Caco-2 (cell line): ENCODE measurements around the gene ADAT2. TPM values are rescaled to one million over a fixed set of nuclear protein-coding genes. Genes with fewer than 3 reads are reported as not detected.

Experiments used
- BruUV-seq: library from RNA; stranded (reverse); fragments of 400-500 nt; replicated peaks from 2 replicates; lab custom pipeline; 2021; lab: Mats Ljungman, UMichigan
- CTCF ChIA-PET: fragments of 300-600 bp; sonication (Branson Sonifier 250); formaldehyde crosslinking; loops from one replicate; lab custom pipeline; 2022; ENCODE audit warnings: antibody characterized with exemption; lab: Charles Lee
- POLR2A ChIA-PET: fragments of 300-600 bp; sonication (Branson Sonifier 250); formaldehyde crosslinking; loops from one replicate; lab custom pipeline; 2022; ENCODE audit warnings: antibody characterized with exemption; lab: Charles Lee
- DNase-seq, 2 experiments: peaks; one replicate each; pipeline versions ENCODE4 v3.0.0 to v3.0.0-alpha.2; 2020 to 2022
- H3K27me3 ChIP-seq: replicated peaks from 2 replicates; pipeline ENCODE4 v1.6.0; 2011; ENCODE audit warnings: low read length; ENCODE audit not compliant: control insufficient read depth, insufficient read depth
- H3K36me3 ChIP-seq: 2 replicates; pipeline ENCODE4 v1.5.1; 2011; ENCODE audit warnings: low read length; ENCODE audit not compliant: control insufficient read depth, insufficient read depth
- H3K4me1 ChIP-seq: fragments of 250-450 bp; sonication (Bioruptor Pico); 2 replicates; pipeline ENCODE4 v1.5.1; 2020; ENCODE audit warnings: mild to moderate bottlenecking
- H3K4me3 ChIP-seq: 2 replicates; pipeline ENCODE4 v1.5.1; 2011; ENCODE audit warnings: low read depth, mild to moderate bottlenecking, control low read depth, low read length
- H3K9me3 ChIP-seq: fragments of 250-450 bp; sonication (Bioruptor Pico); 2 replicates; pipeline ENCODE4 v1.5.1; 2020; ENCODE audit warnings: mild to moderate bottlenecking, moderate library complexity
- H3K27ac Mint-ChIP-seq: one replicate; pipeline ENCODE4 v1.8.0; 2022; ENCODE audit warnings: mixed read lengths; ENCODE audit not compliant: unreplicated experiment
- H3K27me3 Mint-ChIP-seq: one replicate; pipeline ENCODE4 v1.8.0; 2022; ENCODE audit warnings: mixed read lengths; ENCODE audit not compliant: insufficient read depth, unreplicated experiment
- H3K36me3 Mint-ChIP-seq: one replicate; pipeline ENCODE4 v1.8.0; 2022; ENCODE audit warnings: mild to moderate bottlenecking, mixed read lengths; ENCODE audit not compliant: insufficient read depth, unreplicated experiment
- H3K4me1 Mint-ChIP-seq: one replicate; pipeline ENCODE4 v1.8.0; 2022; ENCODE audit warnings: low read depth, mixed read lengths; ENCODE audit not compliant: unreplicated experiment
- H3K4me3 Mint-ChIP-seq: one replicate; pipeline ENCODE4 v1.8.0; 2022; ENCODE audit warnings: mild to moderate bottlenecking, moderate library complexity, mixed read lengths; ENCODE audit not compliant: unreplicated experiment
- H3K9me3 Mint-ChIP-seq: one replicate; pipeline ENCODE4 v1.8.0; 2022; ENCODE audit warnings: mixed read lengths; ENCODE audit not compliant: unreplicated experiment
- CTCF ChIP-seq, 2 experiments: fragments of 200-600 bp in 1 of 2; IDR thresholded peaks; 1 replicate in 1 of 2; 2 replicates in 1 of 2; pipeline versions ENCODE4 v1.5.1 to v1.8.0; 2011 to 2022; ENCODE audit warnings: antibody characterized with exemption in 1 of 2, control low read depth in 1 of 2, inconsistent platforms in 1 of 2, low read depth in 1 of 2, low read length in 1 of 2, mild to moderate bottlenecking in 1 of 2, moderate library complexity in 1 of 2; ENCODE audit not compliant: insufficient read depth in 1 of 2, severe bottlenecking in 1 of 2, unreplicated experiment in 1 of 2
- intact Hi-C: fragments of 100-400 bp; cut with micrococcal nuclease; formaldehyde crosslinking; loops from one replicate; pipeline ENCODE4 v1.10.0; 2022; ENCODE audit not compliant: unreplicated experiment
- total RNA-seq: library from RNA; stranded (reverse); gene quantifications from 2 replicates; pipeline ENCODE4 v1.2.3, GENCODE V29; 2022

Gene ADAT2
- total RNA-seq, 1 experiment from 2014 or later, result 12.7 TPM

GRCh38 chr6:143402721-143403336, 47.7 kb downstream of the ADAT2 start:
- no peaks in the 10 kb centered on the region for H3K27me3 Mint-ChIP-seq
- H3K9me3 Mint-ChIP-seq, result no peaks in the 10 kb centered on the region
- no peak overlapping the region for H3K27ac Mint-ChIP-seq
- CTCF ChIA-PET, result no interaction called here
- no peak overlapping the region for H3K4me3 ChIP-seq
- no peaks in the 10 kb centered on the region for H3K27me3 ChIP-seq
- BruUV-seq, result no TSS peak
- intact Hi-C loops, result no loop called here
- peaks cover 6% of the 10 kb centered on the region for H3K4me1 ChIP-seq
- no peaks in the 10 kb centered on the region for H3K9me3 ChIP-seq
- no peaks in the 10 kb centered on the region for H3K4me1 Mint-ChIP-seq
- H3K4me3 Mint-ChIP-seq, result no peak overlapping the region
- no peak for TF ChIP-seq CTCF (IDR thresholded peaks at IDR 0.05; ENCODE audit: insufficient read depth in 1 of 2, low read depth in 1 of 2, low read length in 1 of 2, severe bottlenecking in 1 of 2, unreplicated experiment in 1 of 2)
- no peak for DNase-seq
- no peaks in the 10 kb centered on the region for H3K36me3 ChIP-seq
- POLR2A ChIA-PET, result no interaction called here
- H3K36me3 Mint-ChIP-seq, result no peaks in the 10 kb centered on the region

- Histone ChIP-seq H3K27me3 (no peaks in the 10 kb centered on the region), H3K4me3 (no peak overlapping the region), H3K4me1 (peaks cover 17% of the 10 kb centered on the region), H3K36me3 (no peaks in the 10 kb centered on the region), H3K9me3 (no peaks in the 10 kb centered on the region)
- H3K9me3 Mint-ChIP-seq, result no peaks in the 10 kb centered on the region
- CTCF ChIA-PET, result no interaction called here
- H3K4me1 Mint-ChIP-seq, result no peaks in the 10 kb centered on the region
- no peak overlapping the region for H3K4me3 Mint-ChIP-seq
- no peak overlapping the region for H3K27ac Mint-ChIP-seq
- DNase-seq, result no peak
- POLR2A ChIA-PET, result no interaction called here
- intact Hi-C loops, result no loop called here
- H3K36me3 Mint-ChIP-seq, result no peaks in the 10 kb centered on the region
- TF ChIP-seq CTCF (IDR thresholded peaks at IDR 0.05; ENCODE audit: insufficient read depth in 1 of 2, low read depth in 1 of 2, low read length in 1 of 2, severe bottlenecking in 1 of 2, unreplicated experiment in 1 of 2), result no peak
- H3K27me3 Mint-ChIP-seq, result no peaks in the 10 kb centered on the region
- no TSS peak for BruUV-seq
Observed at GRCh38 chr6:143401636-143402370, 48.7 kb downstream of the ADAT2 start.

GRCh38 chr6:143401068-143401446, 49.4 kb downstream of the ADAT2 start:
- no peak for TF ChIP-seq CTCF (IDR thresholded peaks at IDR 0.05; ENCODE audit: insufficient read depth in 1 of 2, low read depth in 1 of 2, low read length in 1 of 2, severe bottlenecking in 1 of 2, unreplicated experiment in 1 of 2)
- Histone ChIP-seq H3K4me1 (peaks cover 24% of the 10 kb centered on the region), H3K9me3 (no peaks in the 10 kb centered on the region), H3K36me3 (no peaks in the 10 kb centered on the region), H3K27me3 (no peaks in the 10 kb centered on the region), H3K4me3 (no peak overlapping the region)
- no peak for DNase-seq
- no peak overlapping the region for H3K4me3 Mint-ChIP-seq
- intact Hi-C loops, result no loop called here
- BruUV-seq, result no TSS peak
- no peaks in the 10 kb centered on the region for H3K36me3 Mint-ChIP-seq
- no peaks in the 10 kb centered on the region for H3K27me3 Mint-ChIP-seq
- H3K27ac Mint-ChIP-seq, result no peak overlapping the region
- ChIA-PET CTCF (no interaction called here), POLR2A (interaction anchor here (0.6 kb wide), 1 partner anchor 11 kb away, joined by 6 read pairs; no protein-coding TSS in a partner anchor)
- no peaks in the 10 kb centered on the region for H3K4me1 Mint-ChIP-seq
- peaks cover under 1% of the 10 kb centered on the region for H3K9me3 Mint-ChIP-seq
